GM23338 (cell line): ENCODE measurements around the gene NDOR1. TPM values are rescaled to one million over a fixed set of nuclear protein-coding genes. Genes with fewer than 3 reads are reported as not detected.

Experiments used
- ATAC-seq: fragments of 200-7000 bp; cut with Tn5 transposase; 3 replicates; pipeline ENCODE4 v1.9.1; 2020
- DNase-seq: peaks from one replicate; pipeline ENCODE4 v3.0.0-alpha.2; 2015; ENCODE audit warnings: low spot score
- H2AFZ ChIP-seq: fragments of 200-600 bp; sonication (generic); 2 replicates; pipeline ENCODE4 v1.8.0; 2016; ENCODE audit warnings: antibody characterized with exemption, mild to moderate bottlenecking, moderate library complexity
- H3F3A ChIP-seq: fragments of 200-600 bp; sonication (generic); replicated peaks from 2 replicates; pipeline ENCODE4 v1.8.0; 2017; ENCODE audit warnings: antibody characterized with exemption, mixed run types, low read depth
- H3K27ac ChIP-seq: fragments of 200-600 bp; sonication (generic); 2 replicates; pipeline ENCODE4 v1.6.1; 2016; ENCODE audit warnings: low read depth
- H3K27me3 ChIP-seq: fragments of 200-600 bp; sonication (generic); 2 replicates; pipeline ENCODE4 v1.8.0; 2016; ENCODE audit warnings: mild to moderate bottlenecking, mixed run types, moderate library complexity; ENCODE audit not compliant: insufficient read depth
- H3K36me3 ChIP-seq: fragments of 200-600 bp; sonication (generic); 2 replicates; pipeline ENCODE4 v1.8.0; 2016; ENCODE audit warnings: mild to moderate bottlenecking; ENCODE audit not compliant: insufficient read depth
- H3K4me1 ChIP-seq: fragments of 200-600 bp; sonication (generic); 2 replicates; pipeline ENCODE4 v1.8.0; 2016; ENCODE audit warnings: mild to moderate bottlenecking, moderate library complexity; ENCODE audit not compliant: insufficient read depth
- H3K4me2 ChIP-seq: fragments of 200-600 bp; sonication (generic); 2 replicates; pipeline ENCODE4 v1.7.1; 2017; ENCODE audit warnings: mixed run types
- H3K4me3 ChIP-seq: fragments of 200-600 bp; sonication (generic); 2 replicates; pipeline ENCODE4 v1.6.1; 2016; ENCODE audit warnings: mixed run types
- H3K79me2 ChIP-seq: fragments of 200-600 bp; sonication (generic); replicated peaks from 2 replicates; pipeline ENCODE4 v1.8.0; 2017; ENCODE audit warnings: mild to moderate bottlenecking; ENCODE audit not compliant: insufficient read depth
- H3K9me2 ChIP-seq: fragments of 200-600 bp; sonication (generic); 2 replicates; pipeline ENCODE4 v1.8.0; 2017; ENCODE audit not compliant: insufficient read depth
- H4K20me1 ChIP-seq: fragments of 200-600 bp; sonication (generic); replicated peaks from 2 replicates; pipeline ENCODE4 v1.8.0; 2017; ENCODE audit warnings: mild to moderate bottlenecking; ENCODE audit not compliant: insufficient read depth
- H3K27ac Mint-ChIP-seq: 2 replicates; pipeline ENCODE4 v1.8.0; 2020; ENCODE audit warnings: inconsistent platforms, mild to moderate bottlenecking, moderate library complexity, mixed read lengths
- H3K27me3 Mint-ChIP-seq: 3 replicates; pipeline ENCODE4 v1.8.0; 2022; ENCODE audit warnings: low read depth, mild to moderate bottlenecking, moderate library complexity, mixed read lengths, inconsistent platforms; ENCODE audit not compliant: insufficient read depth, poor library complexity
- H3K36me3 Mint-ChIP-seq: 3 replicates; pipeline ENCODE4 v1.8.0; 2021; ENCODE audit warnings: low read depth, mild to moderate bottlenecking, inconsistent platforms, moderate library complexity, mixed read lengths
- H3K4me1 Mint-ChIP-seq: 3 replicates; pipeline ENCODE4 v1.8.0; 2020; ENCODE audit warnings: mild to moderate bottlenecking, inconsistent platforms, mixed read lengths
- H3K4me3 Mint-ChIP-seq: 3 replicates; pipeline ENCODE4 v1.8.0; 2021; ENCODE audit warnings: moderate library complexity, mild to moderate bottlenecking, inconsistent platforms, mixed read lengths
- H3K9me3 Mint-ChIP-seq: 3 replicates; pipeline ENCODE4 v1.8.0; 2020; ENCODE audit warnings: moderate library complexity, mild to moderate bottlenecking, inconsistent platforms, mixed read lengths
- CREB1 ChIP-seq: fragments of 250-450 bp; sonication (Bioruptor Pico); IDR thresholded peaks from 2 replicates; pipeline ENCODE4 v1.5.0; 2020; ENCODE audit warnings: low read depth, mild to moderate bottlenecking, moderate library complexity
- CTCF ChIP-seq, 2 experiments: fragments of 200-600 bp in 1 of 2; sonication (generic) in 1 of 2; conservative IDR thresholded peaks; 2 replicates each; pipeline versions ENCODE4 v1.5.1 to v1.6.1; 2016 to 2017; ENCODE audit warnings: antibody characterized with exemption in 2 of 2, low read depth in 2 of 2, mild to moderate bottlenecking in 2 of 2, moderate library complexity in 1 of 2
- EZH2 ChIP-seq: fragments of 200-600 bp; sonication (generic); IDR thresholded peaks from one replicate; pipeline ENCODE4 v1.8.0; 2017; ENCODE audit warnings: antibody characterized with exemption, mild to moderate bottlenecking, low read depth; ENCODE audit not compliant: unreplicated experiment
- EZH2phosphoT487 ChIP-seq: fragments of 200-600 bp; sonication (generic); IDR thresholded peaks from one replicate; pipeline ENCODE4 v1.8.1; 2018; ENCODE audit warnings: antibody characterized with exemption; ENCODE audit not compliant: unreplicated experiment
- JUNB ChIP-seq: IDR thresholded peaks from one replicate; pipeline ENCODE4 v1.6.1; 2016; ENCODE audit warnings: antibody characterized with exemption; ENCODE audit not compliant: unreplicated experiment
- POLR2AphosphoS5 ChIP-seq: IDR thresholded peaks from 2 replicates; pipeline ENCODE4 v1.6.1; 2016; ENCODE audit warnings: antibody characterized with exemption, low read depth
- REST ChIP-seq: IDR thresholded peaks from one replicate; pipeline ENCODE4 v1.6.1; 2018; ENCODE audit warnings: antibody characterized with exemption; ENCODE audit not compliant: unreplicated experiment
- STAT1 ChIP-seq: IDR thresholded peaks from one replicate; pipeline ENCODE4 v1.6.1; 2016; ENCODE audit warnings: antibody characterized with exemption; ENCODE audit not compliant: unreplicated experiment
- polyA plus RNA-seq: library from polyadenylated mRNA; unstranded; fragments of >200 nt; fragmentation: Nextera tagmentation; extraction: Ambion mirVana; gene quantifications from 2 replicates; pipeline ENCODE4 v1.2.1, GENCODE V29; 2016
- total RNA-seq: library from RNA; depleted of rRNA; stranded (reverse); fragments of >200 nt; shearing (Covaris generic); gene quantifications from 2 replicates; pipeline ENCODE4 v1.2.3, GENCODE V29; 2014
- TF ChIP-seq, protein P1 (sequence below): IDR thresholded peaks from 2 replicates; pipeline ENCODE4 v1.6.1; 2016; ENCODE audit warnings: antibody characterized with exemption

The NDOR1 gene
- total and polyA plus RNA-seq, 2 experiments from 2014 or later, result 19.4 to 38.1 TPM

- Mint-ChIP-seq H3K4me3 (no peak overlapping the region), H3K27ac (no peak overlapping the region), H3K27me3 (peaks cover 4% of the 10 kb centered on the region), H3K4me1 (no peaks in the 10 kb centered on the region; the same call in 1 of the 3 replicates), H3K36me3 (peaks cover 25% of the 10 kb centered on the region), H3K9me3 (no peaks in the 10 kb centered on the region)
- H3K27ac ChIP-seq, result no peak overlapping the region
- H3K36me3 ChIP-seq, result no peaks in the 10 kb centered on the region
- H3F3A ChIP-seq, result peaks cover 7% of the 10 kb centered on the region; the same call in 1 of the 2 replicates
- no peak overlapping the region for H3K4me2 ChIP-seq
- TF ChIP-seq EZH2phosphoT487 (no peak), CREB1 (CRISPR knock-in tag) (no peak), POLR2AphosphoS5 (no peak), REST (no peak), STAT1 (no peak), JUNB (no peak)
- H3K79me2 ChIP-seq, result no peaks in the 10 kb centered on the region
- H3K9me2 ChIP-seq, result no peaks in the 10 kb centered on the region
- no peaks in the 10 kb centered on the region for H4K20me1 ChIP-seq
- DNase-seq (no peak), ATAC-seq (no peak)
- no peak overlapping the region for H2AFZ ChIP-seq
- no peaks in the 10 kb centered on the region for H3K4me1 ChIP-seq
- no peak overlapping the region for H3K4me3 ChIP-seq
- no peaks in the 10 kb centered on the region for H3K27me3 ChIP-seq
Observed at GRCh38 chr9:137179761-137180160, 25.7 kb upstream of the NDOR1 start.

GRCh38 chr9:137180491-137180890 lies 25.0 kb upstream of the NDOR1 start:
- H3K4me1 Mint-ChIP-seq, result no peaks in the 10 kb centered on the region; the same call in 1 of the 3 replicates
- H3K36me3 Mint-ChIP-seq, result peaks cover 25% of the 10 kb centered on the region
- peaks cover 7% of the 10 kb centered on the region; the same call in 1 of the 2 replicates for H3F3A ChIP-seq
- H3K27me3 ChIP-seq, result no peaks in the 10 kb centered on the region
- H3K27ac ChIP-seq, result no peak overlapping the region
- no peaks in the 10 kb centered on the region for H3K36me3 ChIP-seq
- no peaks in the 10 kb centered on the region for H3K9me3 Mint-ChIP-seq
- no peak for ATAC-seq
- H3K27ac Mint-ChIP-seq, result no peak overlapping the region
- H2AFZ ChIP-seq, result no peak overlapping the region
- no peaks in the 10 kb centered on the region for H3K79me2 ChIP-seq
- H3K4me3 ChIP-seq, result no peak overlapping the region
- H3K9me2 ChIP-seq, result no peaks in the 10 kb centered on the region
- no peak for DNase-seq
- no peaks in the 10 kb centered on the region for H3K4me1 ChIP-seq
- H3K27me3 Mint-ChIP-seq, result peaks cover 3% of the 10 kb centered on the region
- no peaks in the 10 kb centered on the region for H4K20me1 ChIP-seq
- H3K4me2 ChIP-seq, result no peak overlapping the region
- no peak overlapping the region for H3K4me3 Mint-ChIP-seq
- no peak for TF ChIP-seq POLR2AphosphoS5
- TF ChIP-seq EZH2phosphoT487, result no peak
- no peak for TF ChIP-seq EZH2
- TF ChIP-seq STAT1, result no peak
- TF ChIP-seq, protein P1, sequence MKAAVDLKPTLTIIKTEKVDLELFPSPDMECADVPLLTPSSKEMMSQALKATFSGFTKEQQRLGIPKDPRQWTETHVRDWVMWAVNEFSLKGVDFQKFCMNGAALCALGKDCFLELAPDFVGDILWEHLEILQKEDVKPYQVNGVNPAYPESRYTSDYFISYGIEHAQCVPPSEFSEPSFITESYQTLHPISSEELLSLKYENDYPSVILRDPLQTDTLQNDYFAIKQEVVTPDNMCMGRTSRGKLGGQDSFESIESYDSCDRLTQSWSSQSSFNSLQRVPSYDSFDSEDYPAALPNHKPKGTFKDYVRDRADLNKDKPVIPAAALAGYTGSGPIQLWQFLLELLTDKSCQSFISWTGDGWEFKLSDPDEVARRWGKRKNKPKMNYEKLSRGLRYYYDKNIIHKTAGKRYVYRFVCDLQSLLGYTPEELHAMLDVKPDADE, result no peak
- TF ChIP-seq CTCF (conservative IDR thresholded peaks at IDR 0.05; ENCODE audit: low read depth in 2 of 2), result no peak
